Uterus (tissue), 4 donors: Measurements from ENCODE around the gene TMEM115. TPM values are rescaled to one million over a fixed set of nuclear protein-coding genes. Genes with fewer than 3 reads are reported as not detected.

ENCODE experiments used
- DNase-seq, 2 donors: peaks; one replicate each; pipeline ENCODE4 v3.0.0-alpha.2; 2019 to 2020
- H3K27ac ChIP-seq, 2 donors: fragments of 200-600 bp; sonication (generic); 1 replicate in 1 of 2; 2 replicates in 1 of 2; pipeline ENCODE4 v1.5.1; 2016 to 2018
- H3K27me3 ChIP-seq, 2 donors: fragments of 200-600 bp; sonication (generic); one replicate each; pipeline ENCODE4 v1.5.1; 2018 to 2019; ENCODE audit warnings: control low read depth in 1 of 2
- H3K36me3 ChIP-seq, 2 donors: fragments of 200-600 bp; sonication (generic); one replicate each; pipeline ENCODE4 v1.5.1; 2019; ENCODE audit warnings: control low read depth in 1 of 2
- H3K4me1 ChIP-seq, 2 donors: fragments of 200-600 bp; sonication (generic); one replicate each; pipeline ENCODE4 v1.5.1; 2018 to 2019; ENCODE audit warnings: control low read depth in 1 of 2
- H3K4me3 ChIP-seq, 2 donors: fragments of 200-600 bp; sonication (generic); 1 replicate in 1 of 2; 2 replicates in 1 of 2; pipeline ENCODE4 v1.5.1; 2018 to 2019; ENCODE audit warnings: mild to moderate bottlenecking in 1 of 2
- H3K9me3 ChIP-seq, 2 donors: fragments of 200-600 bp; sonication (generic); one replicate each; pipeline ENCODE4 v1.5.1; 2019; ENCODE audit warnings: control low read depth in 1 of 2
- CTCF ChIP-seq, 4 experiments: fragments of 200-600 bp in 2 of 4; fragments of 450-650 bp in 2 of 4; sonication (generic) in 2 of 4; IDR thresholded peaks; one replicate each; pipeline ENCODE4 v1.5.1; 2016 to 2019; ENCODE audit warnings: antibody characterized with exemption in 4 of 4, mild to moderate bottlenecking in 2 of 4, moderate library complexity in 1 of 4
- POLR2A ChIP-seq, 2 donors: fragments of 450-650 bp; IDR thresholded peaks; one replicate each; pipeline ENCODE4 v1.6.1; 2016; ENCODE audit warnings: antibody characterized with exemption in 2 of 2, mild to moderate bottlenecking in 1 of 2, moderate library complexity in 1 of 2
- intact Hi-C: fragments of 100-400 bp; cut with DNase I; formaldehyde crosslinking; loops from one replicate; pipeline ENCODE4 v1.15.1; 2023; ENCODE audit warnings: low total_unique reads
- total RNA-seq, 4 donors: library from RNA; depleted of rRNA in 3 of 4; stranded (reverse); fragments of >200 nt in 3 of 4; gene quantifications; one replicate each; pipeline versions ENCODE4 v1.1.0 to v1.2.4, GENCODE V29; 2014 to 2023
- donor health status: DM: yes; HTN: yes; CAD: no.

TMEM115 gene
- total RNA-seq, 4 donors from 2014 or later: 24.1 to 61.7 (median 37.0) TPM

GRCh38 chr3:50323092-50323600 lies 36.2 kb downstream of the TMEM115 start:
- H3K4me1 ChIP-seq: peaks cover 0 to 29% of the 10 kb centered on the region in 2 donors
- H3K27me3 ChIP-seq: no peaks in the 10 kb centered on the region
- H3K4me3 ChIP-seq: no peak overlapping the region
- TF ChIP-seq CTCF (IDR thresholded peaks at IDR 0.05) (no peak), POLR2A (IDR thresholded peaks at IDR 0.05) (no peak)
- intact Hi-C loops: no loop called here
- DNase-seq: peak in 1 of 2 donors; percentile 61
- no peaks in the 10 kb centered on the region for H3K36me3 ChIP-seq
- H3K27ac ChIP-seq: peak overlapping the region; percentile 95 to 96
- no peaks in the 10 kb centered on the region for H3K9me3 ChIP-seq

- no peaks in the 10 kb centered on the region for H3K9me3 ChIP-seq
Observed at GRCh38 chr3:50322386-50323091, 36.8 kb downstream of the TMEM115 start, which contains the start of gene HYAL2. Gene HYAL2 (minus strand): TSS chr3:50322745. CDS start chr3:50320489, 2,256 bp downstream.

DNA sequence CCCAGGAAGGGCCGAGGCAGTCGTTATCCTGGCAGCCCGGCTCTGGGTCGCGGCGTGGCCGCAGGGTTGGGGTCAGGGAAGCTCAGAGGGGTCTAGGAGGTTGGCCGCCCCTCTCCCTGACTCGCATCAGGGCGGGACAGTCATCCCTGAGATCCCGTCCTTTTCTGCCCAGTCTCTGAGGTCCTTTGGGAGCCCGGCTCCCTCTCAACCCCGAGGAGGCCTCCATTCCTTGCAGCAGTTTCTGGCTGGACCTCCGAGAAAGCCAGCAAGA lies 37.3 kb downstream of the TMEM115 start:
- Histone ChIP-seq H3K4me1 (peaks cover 0 to 33% of the 10 kb centered on the region in 2 donors), H3K36me3 (no peaks in the 10 kb centered on the region), H3K9me3 (no peaks in the 10 kb centered on the region), H3K27ac (peak overlapping the region; percentile 95 to 96), H3K27me3 (no peaks in the 10 kb centered on the region), H3K4me3 (peak overlapping the region; percentile 71 to 83)
- intact Hi-C loops: no loop called here
- TF ChIP-seq CTCF (IDR thresholded peaks at IDR 0.05) (no peak), POLR2A (IDR thresholded peaks at IDR 0.05) (peak in 1 of 2 donors; percentile 29)
- DNase-seq: no peak

More at GRCh38 chr3:50322386-50323091, 36.8 kb downstream of the TMEM115 start, which contains the start of gene HYAL2:
- H3K27ac ChIP-seq: peak within 1 kb of the TSS; percentile 95 to 96
- TF ChIP-seq POLR2A (IDR thresholded peaks at IDR 0.05) (peak in 1 of 2 donors; percentile 6), CTCF (IDR thresholded peaks at IDR 0.05) (no peak)
- H3K36me3 ChIP-seq: no peaks in the 10 kb centered on the region
- H3K4me3 ChIP-seq: peak within 1 kb of the TSS; percentile 71 to 83
- peaks cover 0 to 33% of the 10 kb centered on the region in 2 donors for H3K4me1 ChIP-seq
- no peaks in the 10 kb centered on the region for H3K27me3 ChIP-seq
- peak; percentile 66 to 84 for DNase-seq
- intact Hi-C loops: no loop called here

- Histone ChIP-seq H3K27ac (peak overlapping the region; percentile 95 to 96), H3K9me3 (no peaks in the 10 kb centered on the region), H3K4me3 (peak overlapping the region; percentile 71 to 83), H3K27me3 (no peaks in the 10 kb centered on the region), H3K36me3 (no peaks in the 10 kb centered on the region), H3K4me1 (peaks cover 0 to 32% of the 10 kb centered on the region in 2 donors)
- intact Hi-C loops: no loop called here
- peak; percentile 23 to 72 for TF ChIP-seq POLR2A (IDR thresholded peaks at IDR 0.05)
- TF ChIP-seq CTCF (IDR thresholded peaks at IDR 0.05): peak; percentile 28 to 58 (median 48)
- DNase-seq: peak; percentile 88 to 90
Observed at GRCh38 chr3:50321336-50322114, 37.8 kb downstream of the TMEM115 start.
